WTC11 (cell line): Measurements from ENCODE around the gene VSIR. TPM values are rescaled to one million over a fixed set of nuclear protein-coding genes. Genes with fewer than 3 reads are reported as not detected.

Experiments used
- ATAC-seq: fragments of 200-7000 bp; cut with Tn5 transposase; 2 replicates; pipeline ENCODE4 v1.10.0; 2021; ENCODE audit warnings: mild to moderate bottlenecking, moderate library complexity
- CTCF ChIA-PET: fragments of 300-600 bp; sonication (Branson Sonifier 250); formaldehyde crosslinking; loops from one replicate; lab custom pipeline; 2021; ENCODE audit warnings: antibody characterized with exemption; lab: Charles Lee
- POLR2A ChIA-PET: fragments of 350-600 bp; sonication (Branson Sonifier 250); formaldehyde crosslinking; loops from one replicate; lab custom pipeline; 2021; ENCODE audit warnings: antibody characterized with exemption; lab: Charles Lee
- DNase-seq: peaks from one replicate; pipeline ENCODE4 v3.0.0; 2021; ENCODE audit warnings: low spot score
- H3K27ac Mint-ChIP-seq: 2 replicates; pipeline ENCODE4 v1.8.0; 2021; ENCODE audit warnings: mixed read lengths
- H3K27me3 Mint-ChIP-seq: 2 replicates; pipeline ENCODE4 v1.8.0; 2021; ENCODE audit warnings: low read depth, mild to moderate bottlenecking, moderate library complexity, mixed read lengths
- H3K36me3 Mint-ChIP-seq: 2 replicates; pipeline ENCODE4 v1.8.0; 2021; ENCODE audit warnings: mixed read lengths
- H3K4me1 Mint-ChIP-seq: 2 replicates; pipeline ENCODE4 v1.8.0; 2022; ENCODE audit warnings: mixed read lengths
- H3K4me3 Mint-ChIP-seq: 2 replicates; pipeline ENCODE4 v1.8.0; 2021; ENCODE audit warnings: mild to moderate bottlenecking, moderate library complexity, mixed read lengths
- H3K9me3 Mint-ChIP-seq: 2 replicates; pipeline ENCODE4 v1.8.0; 2021; ENCODE audit warnings: mixed read lengths
- ATF1 ChIP-seq: sonication (generic); formaldehyde crosslinking; IDR thresholded peaks from 2 replicates; pipeline ENCODE4 v1.8.1; 2023; ENCODE audit warnings: mild to moderate bottlenecking, moderate library complexity, missing genetic modification reagents
- FOXK1 ChIP-seq: sonication (generic); formaldehyde crosslinking; IDR thresholded peaks from 2 replicates; pipeline ENCODE4 v1.8.0; 2022; ENCODE audit warnings: mild to moderate bottlenecking, moderate library complexity, missing genetic modification reagents
- GRHL2 ChIP-seq: fragments of 250-450 bp; sonication (Bioruptor Pico); IDR thresholded peaks from 2 replicates; pipeline ENCODE4 v1.8.0; 2022; ENCODE audit warnings: mild to moderate bottlenecking, moderate library complexity; ENCODE audit not compliant: insufficient replicate concordance, severe bottlenecking
- JAZF1 ChIP-seq: fragments of 250-450 bp; sonication (Bioruptor Pico); IDR thresholded peaks from 2 replicates; pipeline ENCODE4 v1.9.0; 2021; ENCODE audit warnings: moderate library complexity, mild to moderate bottlenecking, inconsistent platforms
- JUN ChIP-seq: sonication (generic); formaldehyde crosslinking; IDR thresholded peaks from 2 replicates; pipeline ENCODE4 v1.8.0; 2023; ENCODE audit warnings: mild to moderate bottlenecking, missing genetic modification reagents
- MYBL2 ChIP-seq: sonication (generic); formaldehyde crosslinking; IDR thresholded peaks from 2 replicates; pipeline ENCODE4 v1.8.1; 2023; ENCODE audit warnings: mild to moderate bottlenecking, moderate library complexity, missing genetic modification reagents
- NFE2L1 ChIP-seq: sonication (generic); formaldehyde crosslinking; IDR thresholded peaks from 2 replicates; pipeline ENCODE4 v1.8.1; 2023; ENCODE audit warnings: missing genetic modification reagents
- OVOL2 ChIP-seq: fragments of 250-450 bp; sonication (Bioruptor Pico); IDR thresholded peaks from 2 replicates; pipeline ENCODE4 v1.9.0; 2021; ENCODE audit warnings: mild to moderate bottlenecking, borderline replicate concordance
- RELA ChIP-seq: sonication (generic); formaldehyde crosslinking; IDR thresholded peaks from 2 replicates; pipeline ENCODE4 v1.8.1; 2022; ENCODE audit warnings: missing genetic modification reagents, mild to moderate bottlenecking, borderline replicate concordance
- SMAD3 ChIP-seq: sonication (generic); formaldehyde crosslinking; IDR thresholded peaks from 2 replicates; pipeline ENCODE4 v1.8.0; 2022; ENCODE audit warnings: missing genetic modification reagents, mild to moderate bottlenecking, borderline replicate concordance
- SP1 ChIP-seq: sonication (generic); formaldehyde crosslinking; conservative IDR thresholded peaks from 2 replicates; pipeline ENCODE4 v1.8.1; 2022; ENCODE audit warnings: missing genetic modification reagents
- TCF7 ChIP-seq: sonication (generic); formaldehyde crosslinking; IDR thresholded peaks from 2 replicates; pipeline ENCODE4 v1.8.0; 2022; ENCODE audit warnings: mild to moderate bottlenecking, low read depth, missing genetic modification reagents, moderate library complexity
- TEAD1 ChIP-seq: sonication (generic); formaldehyde crosslinking; IDR thresholded peaks from 2 replicates; pipeline ENCODE4 v1.8.0; 2022; ENCODE audit warnings: mild to moderate bottlenecking, missing genetic modification reagents
- ZNF219 ChIP-seq: sonication (generic); formaldehyde crosslinking; IDR thresholded peaks from 2 replicates; pipeline ENCODE4 v1.8.0; 2023; ENCODE audit warnings: missing genetic modification reagents, mild to moderate bottlenecking, borderline replicate concordance
- ZNF232 ChIP-seq: sonication (generic); formaldehyde crosslinking; IDR thresholded peaks from 2 replicates; pipeline ENCODE4 v1.8.0; 2022; ENCODE audit warnings: mild to moderate bottlenecking, missing genetic modification reagents
- ZNF423 ChIP-seq: fragments of 250-450 bp; sonication (Bioruptor Pico); IDR thresholded peaks from 2 replicates; pipeline ENCODE4 v2.1.2; 2022; ENCODE audit warnings: mild to moderate bottlenecking, moderate library complexity
- total RNA-seq: library from RNA; stranded (reverse); gene quantifications from 3 replicates; pipeline ENCODE4 v1.2.3, GENCODE V29; 2021
- TF ChIP-seq, protein P1 (sequence below): fragments of 200-600 bp; IDR thresholded peaks from 2 replicates; pipeline ENCODE4 v1.8.0; 2022; ENCODE audit warnings: antibody characterized with exemption
- TF ChIP-seq, protein P2 (sequence below): sonication (generic); formaldehyde crosslinking; IDR thresholded peaks from 2 replicates; pipeline ENCODE4 v1.8.0; 2022; ENCODE audit warnings: mild to moderate bottlenecking, missing genetic modification reagents
- TF ChIP-seq, protein P3 (sequence below): sonication (generic); formaldehyde crosslinking; IDR thresholded peaks from 2 replicates; pipeline ENCODE4 v1.8.1; 2022; ENCODE audit warnings: mild to moderate bottlenecking, moderate library complexity, missing genetic modification reagents
- TF ChIP-seq, protein P4 (sequence below): sonication (generic); formaldehyde crosslinking; IDR thresholded peaks from 2 replicates; pipeline ENCODE4 v1.8.0; 2022; ENCODE audit warnings: mild to moderate bottlenecking, missing genetic modification reagents
- TF ChIP-seq, protein P5 (sequence below): sonication (generic); formaldehyde crosslinking; IDR thresholded peaks from 2 replicates; pipeline ENCODE4 v1.8.1; 2023; ENCODE audit warnings: mild to moderate bottlenecking, missing genetic modification reagents, borderline replicate concordance
- TF ChIP-seq, protein P6 (sequence below): fragments of 250-450 bp; sonication (Bioruptor Pico); IDR thresholded peaks from 2 replicates; pipeline ENCODE4 v1.9.0; 2021; ENCODE audit warnings: mild to moderate bottlenecking, borderline replicate concordance

Gene VSIR
- total RNA-seq, 1 experiment from 2014 or later, result 0.74 TPM

DNA sequence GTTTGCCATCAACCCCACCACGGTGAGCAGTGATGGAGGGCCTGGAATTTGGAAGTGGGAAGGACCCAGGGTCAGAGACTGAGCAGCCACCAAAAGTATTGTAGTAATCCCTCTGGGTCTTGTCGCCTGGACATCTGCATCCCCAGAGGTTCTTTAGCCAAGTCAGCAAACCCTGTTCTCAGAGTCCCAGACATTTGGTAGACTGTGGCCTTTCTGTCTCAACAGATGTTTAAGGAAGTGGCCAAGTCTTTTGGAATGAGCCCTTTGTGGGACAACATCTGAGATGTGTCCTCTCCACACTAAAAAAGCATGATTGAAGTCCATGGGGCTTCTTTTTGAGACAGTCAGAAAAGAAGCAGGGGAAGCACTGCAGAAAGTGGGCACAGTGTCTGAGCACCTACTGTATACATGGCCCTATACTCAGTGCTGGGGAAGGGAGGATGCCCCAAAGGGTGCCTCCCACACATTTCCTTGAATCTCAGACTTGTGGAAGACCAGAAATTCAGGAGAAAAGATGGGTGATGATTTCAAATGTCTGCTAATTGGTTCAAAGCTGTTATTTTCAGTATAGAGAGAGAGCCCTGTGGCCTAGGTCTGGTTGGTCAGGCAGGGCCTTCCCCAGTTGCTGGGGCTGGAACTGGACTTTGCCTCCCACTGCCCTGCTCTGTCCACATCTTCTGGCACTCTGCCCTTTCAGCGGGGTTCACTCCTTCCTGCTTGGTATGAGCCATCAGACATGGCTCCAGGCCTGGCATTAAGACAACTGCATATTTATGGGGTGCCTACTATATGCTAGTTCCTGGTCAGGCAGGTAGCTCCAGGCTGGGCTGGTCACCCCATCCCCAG, 26.5 kb upstream of the VSIR start:
- Mint-ChIP-seq H3K36me3 (no peaks in the 10 kb centered on the region), H3K27me3 (peaks cover 9% of the 10 kb centered on the region), H3K27ac (no peak overlapping the region), H3K9me3 (no peaks in the 10 kb centered on the region), H3K4me1 (no peaks in the 10 kb centered on the region), H3K4me3 (no peak overlapping the region)
- ATAC-seq (no peak), DNase-seq (no peak)
- POLR2A ChIA-PET, result no interaction called here
- CTCF ChIA-PET, result no interaction called here
- TF ChIP-seq MYBL2, result no peak
- TF ChIP-seq, protein P1, sequence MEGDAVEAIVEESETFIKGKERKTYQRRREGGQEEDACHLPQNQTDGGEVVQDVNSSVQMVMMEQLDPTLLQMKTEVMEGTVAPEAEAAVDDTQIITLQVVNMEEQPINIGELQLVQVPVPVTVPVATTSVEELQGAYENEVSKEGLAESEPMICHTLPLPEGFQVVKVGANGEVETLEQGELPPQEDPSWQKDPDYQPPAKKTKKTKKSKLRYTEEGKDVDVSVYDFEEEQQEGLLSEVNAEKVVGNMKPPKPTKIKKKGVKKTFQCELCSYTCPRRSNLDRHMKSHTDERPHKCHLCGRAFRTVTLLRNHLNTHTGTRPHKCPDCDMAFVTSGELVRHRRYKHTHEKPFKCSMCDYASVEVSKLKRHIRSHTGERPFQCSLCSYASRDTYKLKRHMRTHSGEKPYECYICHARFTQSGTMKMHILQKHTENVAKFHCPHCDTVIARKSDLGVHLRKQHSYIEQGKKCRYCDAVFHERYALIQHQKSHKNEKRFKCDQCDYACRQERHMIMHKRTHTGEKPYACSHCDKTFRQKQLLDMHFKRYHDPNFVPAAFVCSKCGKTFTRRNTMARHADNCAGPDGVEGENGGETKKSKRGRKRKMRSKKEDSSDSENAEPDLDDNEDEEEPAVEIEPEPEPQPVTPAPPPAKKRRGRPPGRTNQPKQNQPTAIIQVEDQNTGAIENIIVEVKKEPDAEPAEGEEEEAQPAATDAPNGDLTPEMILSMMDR, result no peak
- TF ChIP-seq GRHL2 (CRISPR knock-in tag), result no peak
- TF ChIP-seq FOXK1 (CRISPR knock-in tag), result no peak
- TF ChIP-seq, protein P2, sequence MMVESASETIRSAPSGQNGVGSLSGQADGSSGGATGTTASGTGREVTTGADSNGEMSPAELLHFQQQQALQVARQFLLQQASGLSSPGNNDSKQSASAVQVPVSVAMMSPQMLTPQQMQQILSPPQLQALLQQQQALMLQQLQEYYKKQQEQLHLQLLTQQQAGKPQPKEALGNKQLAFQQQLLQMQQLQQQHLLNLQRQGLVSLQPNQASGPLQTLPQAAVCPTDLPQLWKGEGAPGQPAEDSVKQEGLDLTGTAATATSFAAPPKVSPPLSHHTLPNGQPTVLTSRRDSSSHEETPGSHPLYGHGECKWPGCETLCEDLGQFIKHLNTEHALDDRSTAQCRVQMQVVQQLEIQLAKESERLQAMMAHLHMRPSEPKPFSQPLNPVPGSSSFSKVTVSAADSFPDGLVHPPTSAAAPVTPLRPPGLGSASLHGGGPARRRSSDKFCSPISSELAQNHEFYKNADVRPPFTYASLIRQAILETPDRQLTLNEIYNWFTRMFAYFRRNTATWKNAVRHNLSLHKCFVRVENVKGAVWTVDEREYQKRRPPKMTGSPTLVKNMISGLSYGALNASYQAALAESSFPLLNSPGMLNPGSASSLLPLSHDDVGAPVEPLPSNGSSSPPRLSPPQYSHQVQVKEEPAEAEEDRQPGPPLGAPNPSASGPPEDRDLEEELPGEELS (CRISPR knock-in tag), result no peak
- no peak for TF ChIP-seq OVOL2 (CRISPR knock-in tag)
- TF ChIP-seq, protein P3, sequence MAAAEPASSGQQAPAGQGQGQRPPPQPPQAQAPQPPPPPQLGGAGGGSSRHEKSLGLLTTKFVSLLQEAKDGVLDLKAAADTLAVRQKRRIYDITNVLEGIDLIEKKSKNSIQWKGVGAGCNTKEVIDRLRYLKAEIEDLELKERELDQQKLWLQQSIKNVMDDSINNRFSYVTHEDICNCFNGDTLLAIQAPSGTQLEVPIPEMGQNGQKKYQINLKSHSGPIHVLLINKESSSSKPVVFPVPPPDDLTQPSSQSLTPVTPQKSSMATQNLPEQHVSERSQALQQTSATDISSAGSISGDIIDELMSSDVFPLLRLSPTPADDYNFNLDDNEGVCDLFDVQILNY (CRISPR knock-in tag), result no peak
- no peak for TF ChIP-seq ZNF232 (CRISPR knock-in tag)
- no peak for TF ChIP-seq TEAD1 (CRISPR knock-in tag)
- no peak for TF ChIP-seq JAZF1 (CRISPR knock-in tag)
- TF ChIP-seq RELA (CRISPR knock-in tag), result no peak
- TF ChIP-seq SMAD3 (CRISPR knock-in tag), result no peak
- TF ChIP-seq JUN, result no peak

DNA sequence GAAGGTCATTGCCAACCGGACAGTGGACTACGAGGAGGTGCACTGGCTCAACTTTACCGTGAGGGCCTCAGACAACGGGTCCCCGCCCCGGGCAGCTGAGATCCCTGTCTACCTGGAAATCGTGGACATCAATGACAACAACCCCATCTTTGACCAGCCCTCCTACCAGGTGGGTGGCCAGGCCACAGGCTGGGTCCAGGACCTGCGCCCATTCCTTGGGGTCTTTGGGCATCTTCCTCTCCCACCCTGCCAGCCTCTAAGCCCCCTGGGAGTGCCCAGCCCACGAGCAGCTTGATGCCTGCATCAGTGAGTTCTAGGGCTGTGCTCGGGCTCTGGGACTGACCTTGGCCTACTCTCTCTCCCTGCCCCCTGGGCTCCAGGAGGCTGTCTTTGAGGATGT, 25.8 kb upstream of the VSIR start:
- no peaks in the 10 kb centered on the region for H3K36me3 Mint-ChIP-seq
- H3K27ac Mint-ChIP-seq, result no peak overlapping the region
- ChIA-PET POLR2A (no interaction called here), CTCF (no interaction called here)
- no peak for ATAC-seq
- H3K27me3 Mint-ChIP-seq, result peaks cover 2% of the 10 kb centered on the region
- no peak for DNase-seq
- no peak overlapping the region for H3K4me3 Mint-ChIP-seq
- no peaks in the 10 kb centered on the region for H3K4me1 Mint-ChIP-seq
- no peaks in the 10 kb centered on the region for H3K9me3 Mint-ChIP-seq
- TF ChIP-seq, protein P4, sequence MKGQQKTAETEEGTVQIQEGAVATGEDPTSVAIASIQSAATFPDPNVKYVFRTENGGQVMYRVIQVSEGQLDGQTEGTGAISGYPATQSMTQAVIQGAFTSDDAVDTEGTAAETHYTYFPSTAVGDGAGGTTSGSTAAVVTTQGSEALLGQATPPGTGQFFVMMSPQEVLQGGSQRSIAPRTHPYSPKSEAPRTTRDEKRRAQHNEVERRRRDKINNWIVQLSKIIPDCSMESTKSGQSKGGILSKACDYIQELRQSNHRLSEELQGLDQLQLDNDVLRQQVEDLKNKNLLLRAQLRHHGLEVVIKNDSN, result no peak
- TF ChIP-seq, protein P5, sequence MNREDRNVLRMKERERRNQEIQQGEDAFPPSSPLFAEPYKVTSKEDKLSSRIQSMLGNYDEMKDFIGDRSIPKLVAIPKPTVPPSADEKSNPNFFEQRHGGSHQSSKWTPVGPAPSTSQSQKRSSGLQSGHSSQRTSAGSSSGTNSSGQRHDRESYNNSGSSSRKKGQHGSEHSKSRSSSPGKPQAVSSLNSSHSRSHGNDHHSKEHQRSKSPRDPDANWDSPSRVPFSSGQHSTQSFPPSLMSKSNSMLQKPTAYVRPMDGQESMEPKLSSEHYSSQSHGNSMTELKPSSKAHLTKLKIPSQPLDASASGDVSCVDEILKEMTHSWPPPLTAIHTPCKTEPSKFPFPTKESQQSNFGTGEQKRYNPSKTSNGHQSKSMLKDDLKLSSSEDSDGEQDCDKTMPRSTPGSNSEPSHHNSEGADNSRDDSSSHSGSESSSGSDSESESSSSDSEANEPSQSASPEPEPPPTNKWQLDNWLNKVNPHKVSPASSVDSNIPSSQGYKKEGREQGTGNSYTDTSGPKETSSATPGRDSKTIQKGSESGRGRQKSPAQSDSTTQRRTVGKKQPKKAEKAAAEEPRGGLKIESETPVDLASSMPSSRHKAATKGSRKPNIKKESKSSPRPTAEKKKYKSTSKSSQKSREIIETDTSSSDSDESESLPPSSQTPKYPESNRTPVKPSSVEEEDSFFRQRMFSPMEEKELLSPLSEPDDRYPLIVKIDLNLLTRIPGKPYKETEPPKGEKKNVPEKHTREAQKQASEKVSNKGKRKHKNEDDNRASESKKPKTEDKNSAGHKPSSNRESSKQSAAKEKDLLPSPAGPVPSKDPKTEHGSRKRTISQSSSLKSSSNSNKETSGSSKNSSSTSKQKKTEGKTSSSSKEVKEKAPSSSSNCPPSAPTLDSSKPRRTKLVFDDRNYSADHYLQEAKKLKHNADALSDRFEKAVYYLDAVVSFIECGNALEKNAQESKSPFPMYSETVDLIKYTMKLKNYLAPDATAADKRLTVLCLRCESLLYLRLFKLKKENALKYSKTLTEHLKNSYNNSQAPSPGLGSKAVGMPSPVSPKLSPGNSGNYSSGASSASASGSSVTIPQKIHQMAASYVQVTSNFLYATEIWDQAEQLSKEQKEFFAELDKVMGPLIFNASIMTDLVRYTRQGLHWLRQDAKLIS (CRISPR knock-in tag), result no peak
- no peak for TF ChIP-seq ATF1
- no peak for TF ChIP-seq MYBL2
- TF ChIP-seq, protein P6, sequence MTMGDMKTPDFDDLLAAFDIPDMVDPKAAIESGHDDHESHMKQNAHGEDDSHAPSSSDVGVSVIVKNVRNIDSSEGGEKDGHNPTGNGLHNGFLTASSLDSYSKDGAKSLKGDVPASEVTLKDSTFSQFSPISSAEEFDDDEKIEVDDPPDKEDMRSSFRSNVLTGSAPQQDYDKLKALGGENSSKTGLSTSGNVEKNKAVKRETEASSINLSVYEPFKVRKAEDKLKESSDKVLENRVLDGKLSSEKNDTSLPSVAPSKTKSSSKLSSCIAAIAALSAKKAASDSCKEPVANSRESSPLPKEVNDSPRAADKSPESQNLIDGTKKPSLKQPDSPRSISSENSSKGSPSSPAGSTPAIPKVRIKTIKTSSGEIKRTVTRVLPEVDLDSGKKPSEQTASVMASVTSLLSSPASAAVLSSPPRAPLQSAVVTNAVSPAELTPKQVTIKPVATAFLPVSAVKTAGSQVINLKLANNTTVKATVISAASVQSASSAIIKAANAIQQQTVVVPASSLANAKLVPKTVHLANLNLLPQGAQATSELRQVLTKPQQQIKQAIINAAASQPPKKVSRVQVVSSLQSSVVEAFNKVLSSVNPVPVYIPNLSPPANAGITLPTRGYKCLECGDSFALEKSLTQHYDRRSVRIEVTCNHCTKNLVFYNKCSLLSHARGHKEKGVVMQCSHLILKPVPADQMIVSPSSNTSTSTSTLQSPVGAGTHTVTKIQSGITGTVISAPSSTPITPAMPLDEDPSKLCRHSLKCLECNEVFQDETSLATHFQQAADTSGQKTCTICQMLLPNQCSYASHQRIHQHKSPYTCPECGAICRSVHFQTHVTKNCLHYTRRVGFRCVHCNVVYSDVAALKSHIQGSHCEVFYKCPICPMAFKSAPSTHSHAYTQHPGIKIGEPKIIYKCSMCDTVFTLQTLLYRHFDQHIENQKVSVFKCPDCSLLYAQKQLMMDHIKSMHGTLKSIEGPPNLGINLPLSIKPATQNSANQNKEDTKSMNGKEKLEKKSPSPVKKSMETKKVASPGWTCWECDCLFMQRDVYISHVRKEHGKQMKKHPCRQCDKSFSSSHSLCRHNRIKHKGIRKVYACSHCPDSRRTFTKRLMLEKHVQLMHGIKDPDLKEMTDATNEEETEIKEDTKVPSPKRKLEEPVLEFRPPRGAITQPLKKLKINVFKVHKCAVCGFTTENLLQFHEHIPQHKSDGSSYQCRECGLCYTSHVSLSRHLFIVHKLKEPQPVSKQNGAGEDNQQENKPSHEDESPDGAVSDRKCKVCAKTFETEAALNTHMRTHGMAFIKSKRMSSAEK, result no peak
- no peak for TF ChIP-seq NFE2L1 (CRISPR knock-in tag)
- no peak for TF ChIP-seq ZNF423 (CRISPR knock-in tag)
- TF ChIP-seq ZNF219, result no peak
- TF ChIP-seq TCF7 (CRISPR knock-in tag), result no peak
- TF ChIP-seq SP1, result no peak
